Superior temporal gyrus (tissue), 1 donor: ENCODE measurements around the gene RETREG2.

ENCODE experiments used
- DNase-seq: peaks from one replicate; pipeline ENCODE4 v3.0.0-alpha.2; 2016; ENCODE audit errors: extremely low spot score

Gene RETREG2, protein sequence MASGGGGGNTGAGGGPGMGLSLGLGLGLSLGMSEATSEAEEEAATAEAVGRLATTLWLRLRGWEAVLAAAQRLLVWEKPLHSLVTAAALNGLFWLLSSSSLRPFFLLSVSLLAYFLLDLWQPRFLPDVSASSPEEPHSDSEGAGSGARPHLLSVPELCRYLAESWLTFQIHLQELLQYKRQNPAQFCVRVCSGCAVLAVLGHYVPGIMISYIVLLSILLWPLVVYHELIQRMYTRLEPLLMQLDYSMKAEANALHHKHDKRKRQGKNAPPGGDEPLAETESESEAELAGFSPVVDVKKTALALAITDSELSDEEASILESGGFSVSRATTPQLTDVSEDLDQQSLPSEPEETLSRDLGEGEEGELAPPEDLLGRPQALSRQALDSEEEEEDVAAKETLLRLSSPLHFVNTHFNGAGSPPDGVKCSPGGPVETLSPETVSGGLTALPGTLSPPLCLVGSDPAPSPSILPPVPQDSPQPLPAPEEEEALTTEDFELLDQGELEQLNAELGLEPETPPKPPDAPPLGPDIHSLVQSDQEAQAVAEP

DNA sequence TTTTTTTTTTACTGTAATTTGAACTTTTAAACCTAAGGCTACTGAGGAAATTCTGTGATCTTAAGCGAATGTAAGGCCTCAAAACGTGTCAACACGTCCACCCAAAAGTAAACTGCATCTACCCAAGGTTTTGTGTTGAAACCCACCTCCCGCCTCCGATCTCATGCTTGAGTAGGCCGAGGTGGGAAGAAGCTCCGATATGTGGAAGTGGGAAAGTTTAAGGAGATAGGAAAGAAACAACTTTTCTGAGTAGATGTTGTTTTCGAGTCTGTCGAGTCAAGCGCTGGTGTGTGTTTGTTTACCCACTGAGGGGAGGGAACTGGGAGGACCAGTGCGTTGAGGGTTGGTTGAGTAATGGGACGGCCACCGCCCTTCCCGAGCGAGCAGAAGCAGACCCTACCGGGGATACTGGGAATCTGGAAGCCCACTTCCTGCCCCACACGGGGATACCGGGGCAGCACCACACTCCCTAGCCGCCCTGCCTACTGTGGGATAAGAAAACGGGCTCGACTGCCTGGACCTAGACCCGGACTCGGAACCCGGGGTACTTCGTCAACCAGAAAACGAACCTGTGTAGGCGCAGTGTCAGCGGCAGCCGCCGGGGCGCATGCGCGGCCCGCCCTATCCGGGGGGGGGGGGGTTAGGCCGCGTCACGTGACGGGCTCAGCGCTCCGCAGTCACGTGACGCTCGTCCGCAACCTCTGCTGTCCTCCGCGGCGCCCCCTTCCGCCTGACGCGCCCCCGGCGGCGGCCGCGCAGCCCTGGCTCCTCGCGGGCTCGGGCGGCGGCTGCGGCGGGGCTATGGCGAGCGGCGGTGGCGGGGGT, at the start of gene RETREG2:
Gene RETREG2, plus strand, starts transcription at position 724 of the 825 bp plus-strand sequence. Its CDS starts 78 bp downstream, at position 802.
- DNase-seq: peak; percentile 86

DNA sequence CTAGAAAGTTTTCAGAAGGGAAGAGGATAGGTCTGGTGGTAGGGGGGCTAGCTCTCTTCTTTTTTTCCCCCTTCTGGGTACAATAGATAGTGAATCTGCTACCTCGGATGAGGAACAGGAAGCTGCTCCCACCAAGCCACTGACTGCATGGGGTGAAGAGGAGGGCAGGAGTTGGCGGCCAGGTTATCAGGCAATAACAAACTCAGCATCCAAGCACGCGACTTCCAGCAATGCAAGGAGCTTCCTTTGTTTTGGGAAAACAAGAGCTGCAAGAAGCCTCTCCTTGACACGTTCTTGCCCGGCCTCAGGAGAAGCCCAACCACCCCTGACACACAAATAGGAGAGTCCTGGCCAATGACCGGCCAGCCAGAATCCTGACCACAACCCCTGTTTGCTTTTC, 49.7 kb upstream of the RETREG2 start:
- no peak for DNase-seq

DNA sequence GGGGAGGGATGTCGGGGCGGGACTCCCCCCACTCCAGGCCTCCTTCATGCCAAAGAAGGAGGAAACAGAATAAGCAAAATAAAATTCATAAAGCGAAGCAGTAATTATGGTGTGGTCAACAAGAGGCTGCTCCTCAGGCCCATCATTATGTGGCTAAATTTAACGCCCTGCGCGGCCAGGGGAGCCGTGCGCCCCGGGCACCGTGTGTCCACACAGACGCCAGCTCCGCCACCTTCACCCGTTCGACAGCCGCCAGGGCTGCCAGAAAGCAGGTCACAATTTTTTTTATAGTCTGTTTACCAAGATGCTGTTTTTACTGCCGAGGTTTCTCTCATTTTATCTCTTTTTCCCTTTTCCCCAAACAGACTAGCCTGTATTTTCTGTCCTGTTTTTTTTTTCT, 48.5 kb upstream of the RETREG2 start:
- no peak for DNase-seq

DNA sequence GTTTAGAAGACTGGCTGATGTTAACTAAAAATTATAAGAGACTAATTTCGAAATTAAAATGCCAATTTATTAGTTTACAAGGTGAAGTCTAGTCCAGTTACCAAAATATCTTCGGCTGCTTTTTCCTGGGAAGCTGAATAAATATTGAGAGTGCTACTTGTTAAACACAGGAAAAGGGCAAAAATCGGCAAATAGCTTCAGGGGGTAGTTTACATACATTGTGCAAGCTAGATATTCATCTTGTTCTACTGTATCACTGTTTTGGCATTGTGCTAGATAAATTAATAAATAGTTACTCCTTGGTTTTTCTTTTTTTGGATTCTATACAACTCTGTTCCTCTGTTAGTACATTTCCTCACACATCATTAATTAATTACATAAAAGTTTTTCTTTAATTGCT, 46.7 kb upstream of the RETREG2 start:
- DNase-seq: no peak

DNA sequence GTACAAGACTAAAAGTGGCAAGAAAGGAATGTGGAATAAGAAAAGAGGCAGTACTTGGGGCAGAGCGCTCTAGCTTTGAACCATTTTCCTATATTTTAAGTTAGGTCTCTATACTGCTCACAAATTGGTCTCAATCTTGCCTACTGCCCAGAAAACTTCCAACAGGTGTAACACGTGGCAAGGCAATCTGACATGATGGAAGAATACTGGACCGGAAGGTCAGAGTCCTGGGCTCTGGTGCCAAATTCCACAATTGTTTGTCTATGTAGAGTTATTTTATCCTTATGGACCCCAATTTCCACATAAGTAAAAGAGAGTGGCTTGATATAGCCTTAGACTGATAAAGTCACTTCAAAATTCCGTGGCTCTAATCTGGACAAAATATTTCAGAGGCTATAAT, 46.3 kb upstream of the RETREG2 start:
- no peak for DNase-seq

DNA sequence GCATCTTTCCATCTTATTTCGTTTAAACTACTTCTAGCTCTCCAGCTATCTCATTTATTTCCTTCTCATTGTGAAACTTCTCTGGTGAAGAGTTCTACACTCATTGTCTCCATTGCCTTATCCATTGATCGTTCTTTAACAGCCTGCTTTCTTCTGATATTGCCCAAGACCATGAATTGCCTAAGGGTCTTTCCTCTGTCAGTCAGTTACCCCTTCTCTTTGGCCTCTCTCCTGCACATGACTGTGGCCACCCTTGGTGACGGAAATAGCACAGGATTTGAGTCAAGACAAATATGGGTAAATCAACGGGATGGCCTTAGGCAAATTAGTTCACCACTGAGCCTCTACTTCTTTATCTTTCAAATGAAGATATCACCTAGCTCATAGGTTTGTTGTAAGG, 44.1 kb upstream of the RETREG2 start:
- DNase-seq: no peak

DNA sequence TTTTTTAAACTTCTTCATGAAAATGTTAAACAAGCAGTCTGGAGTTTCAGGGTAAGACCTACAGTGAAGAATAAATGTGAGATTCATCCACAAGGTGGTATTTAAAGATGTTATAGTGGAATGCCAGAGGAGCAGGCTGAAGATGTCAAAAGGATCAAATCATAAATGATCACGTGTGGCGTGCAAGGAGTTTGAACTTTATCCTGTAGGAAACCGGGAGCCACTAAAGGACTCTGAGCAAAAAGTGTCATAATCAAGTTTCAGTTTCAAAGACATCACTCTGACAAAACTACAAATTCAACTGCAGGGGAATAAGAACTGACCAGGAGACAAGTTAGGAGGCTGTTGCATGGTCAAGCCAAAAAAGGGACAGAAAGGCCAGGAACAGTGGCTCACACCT, 37.4 kb upstream of the RETREG2 start:
- no peak for DNase-seq

DNA sequence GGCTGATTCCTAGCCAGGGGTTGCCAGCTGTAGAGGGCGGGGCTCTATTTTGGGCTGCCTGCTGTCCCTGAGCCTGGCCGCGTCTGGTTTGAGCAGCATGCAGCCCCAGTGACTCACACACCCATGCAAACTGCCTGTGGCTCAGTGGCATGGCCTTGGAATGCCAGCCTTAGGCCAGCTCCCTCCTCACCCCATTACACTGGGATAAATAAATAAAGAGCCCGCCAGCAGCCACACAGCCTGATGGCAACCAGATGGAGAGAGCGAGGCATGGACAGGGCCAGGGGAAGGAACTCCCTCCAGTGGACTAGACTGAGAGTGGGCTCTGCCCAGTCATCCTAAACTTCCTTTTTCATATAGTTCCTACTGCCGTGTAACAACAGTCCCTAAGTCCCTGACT, 35.7 kb upstream of the RETREG2 start:
- no peak for DNase-seq

DNA sequence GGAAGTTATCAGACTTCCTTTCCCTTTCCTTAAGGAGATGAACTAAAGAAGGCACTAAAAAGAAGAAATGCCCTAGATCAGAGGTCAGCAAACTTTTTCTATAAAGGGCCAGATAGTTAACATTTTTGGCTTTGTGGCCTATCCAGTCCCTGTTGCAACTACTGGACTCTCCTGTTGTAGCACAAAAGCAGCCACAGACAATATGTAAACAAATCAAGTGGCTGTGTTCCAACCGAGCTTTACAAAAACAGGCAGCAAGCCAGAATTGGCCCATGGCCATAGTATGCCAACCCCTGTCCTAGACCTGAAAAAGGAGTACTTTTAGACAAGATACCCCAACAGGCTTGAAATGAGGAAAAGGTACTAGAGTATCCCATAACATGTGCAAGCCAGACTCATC, 28.4 kb upstream of the RETREG2 start:
- no peak for DNase-seq

DNA sequence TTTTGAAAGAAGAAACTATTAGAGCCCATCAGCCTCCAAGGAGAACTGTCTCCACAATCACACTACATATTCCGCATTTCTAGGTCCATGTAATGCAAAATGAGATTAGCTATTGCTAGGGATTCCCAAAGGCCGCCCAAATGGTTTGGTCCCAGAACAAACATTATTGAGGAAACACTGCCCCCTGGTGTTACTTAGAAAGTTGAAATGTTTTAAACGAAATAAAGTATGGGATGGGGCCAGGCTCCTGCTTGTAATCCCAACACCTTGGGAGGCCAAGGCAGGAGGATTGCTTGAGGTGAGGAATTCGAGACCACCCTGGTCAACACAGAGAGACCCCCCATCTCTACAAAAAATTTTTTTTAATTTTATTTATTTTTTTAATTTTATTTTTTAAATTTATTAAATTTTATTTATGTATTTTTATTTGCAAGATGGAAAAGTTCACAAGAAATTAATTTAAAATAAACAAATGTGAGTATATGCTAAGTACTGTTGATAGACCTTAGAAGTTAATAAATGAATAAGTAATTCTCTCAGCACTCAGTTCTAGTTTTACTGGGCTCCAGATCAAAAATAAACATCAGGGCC, 22.9 kb upstream of the RETREG2 start:
- peak; percentile 95 for DNase-seq

DNA sequence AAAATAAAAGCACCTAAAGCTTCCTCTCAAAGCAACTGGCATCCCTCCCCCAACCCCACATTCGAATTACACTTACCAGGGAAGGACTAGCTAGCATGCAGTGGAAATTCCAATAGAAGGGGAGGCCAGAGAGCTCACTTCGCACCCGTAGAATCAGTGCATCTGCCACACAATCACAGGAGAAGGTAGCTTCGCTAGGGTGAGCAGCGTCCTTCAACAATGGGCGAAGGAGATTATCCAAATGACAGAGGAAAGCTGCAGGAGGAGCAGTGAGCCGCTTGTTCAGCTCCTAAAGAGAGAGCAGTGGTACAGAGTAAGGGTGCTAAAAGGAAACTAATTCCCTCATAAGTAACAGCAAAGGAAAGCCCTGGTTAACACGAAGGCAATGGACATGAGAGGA, 20.7 kb upstream of the RETREG2 start:
- no peak for DNase-seq

DNA sequence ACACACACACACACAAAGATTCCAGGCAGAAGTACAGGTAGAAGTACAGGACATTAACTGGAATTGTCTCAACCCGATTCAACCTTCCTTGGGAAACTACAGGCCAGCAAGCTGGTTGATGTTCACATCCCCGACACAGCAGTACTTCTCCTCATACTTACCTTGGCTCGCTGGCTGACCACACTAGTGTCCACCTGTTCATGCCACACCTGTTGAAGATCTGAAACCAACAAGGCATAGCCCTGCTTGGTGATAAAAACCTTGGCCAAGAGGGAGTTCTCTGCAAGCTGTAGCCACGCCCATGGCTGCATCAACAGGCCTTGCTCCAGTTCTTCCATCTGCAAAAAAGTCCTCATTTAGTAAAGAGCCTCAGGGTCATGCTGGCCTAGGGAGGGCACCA, 20.1 kb upstream of the RETREG2 start:
- DNase-seq: no peak

DNA sequence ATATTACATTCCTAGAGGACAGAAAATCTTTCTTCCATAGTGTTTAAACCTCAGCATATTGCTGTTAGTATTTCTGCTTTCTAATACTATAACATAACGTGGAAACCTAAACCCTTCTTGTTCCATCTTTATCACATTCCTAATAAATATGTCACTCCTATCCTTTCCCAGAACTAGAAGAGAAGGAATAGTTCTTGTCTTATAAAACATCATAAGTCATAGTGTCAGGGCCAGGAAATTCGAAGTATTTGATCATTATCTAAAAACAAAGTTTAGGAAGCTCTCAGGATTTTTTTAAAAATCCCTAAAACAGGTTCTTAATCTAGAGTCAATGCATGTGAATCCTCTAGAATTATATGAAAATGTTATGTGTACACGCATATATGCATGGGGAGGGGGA, 19.5 kb upstream of the RETREG2 start:
- DNase-seq: no peak

DNA sequence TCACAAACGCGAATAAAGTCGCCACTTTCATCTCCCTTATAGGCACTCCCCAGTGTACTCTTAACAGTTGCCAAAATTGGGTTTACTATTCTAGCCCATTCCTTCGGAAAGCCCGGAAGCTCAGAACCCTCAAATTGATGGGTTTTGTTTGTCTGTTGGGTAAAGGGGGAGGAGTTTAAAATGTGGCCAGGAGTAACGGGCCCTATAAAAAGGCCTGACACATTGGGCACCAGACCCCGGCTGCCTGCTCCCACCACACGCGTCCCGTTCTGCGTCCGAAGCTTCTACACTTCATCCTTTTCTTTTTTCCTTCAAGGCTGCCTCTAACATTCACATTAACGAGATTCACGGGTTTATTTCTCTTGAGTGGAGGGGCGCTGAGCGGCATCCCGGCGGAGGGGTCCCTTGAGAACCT, 18.3 kb upstream of the RETREG2 start:
- no peak for DNase-seq

DNA sequence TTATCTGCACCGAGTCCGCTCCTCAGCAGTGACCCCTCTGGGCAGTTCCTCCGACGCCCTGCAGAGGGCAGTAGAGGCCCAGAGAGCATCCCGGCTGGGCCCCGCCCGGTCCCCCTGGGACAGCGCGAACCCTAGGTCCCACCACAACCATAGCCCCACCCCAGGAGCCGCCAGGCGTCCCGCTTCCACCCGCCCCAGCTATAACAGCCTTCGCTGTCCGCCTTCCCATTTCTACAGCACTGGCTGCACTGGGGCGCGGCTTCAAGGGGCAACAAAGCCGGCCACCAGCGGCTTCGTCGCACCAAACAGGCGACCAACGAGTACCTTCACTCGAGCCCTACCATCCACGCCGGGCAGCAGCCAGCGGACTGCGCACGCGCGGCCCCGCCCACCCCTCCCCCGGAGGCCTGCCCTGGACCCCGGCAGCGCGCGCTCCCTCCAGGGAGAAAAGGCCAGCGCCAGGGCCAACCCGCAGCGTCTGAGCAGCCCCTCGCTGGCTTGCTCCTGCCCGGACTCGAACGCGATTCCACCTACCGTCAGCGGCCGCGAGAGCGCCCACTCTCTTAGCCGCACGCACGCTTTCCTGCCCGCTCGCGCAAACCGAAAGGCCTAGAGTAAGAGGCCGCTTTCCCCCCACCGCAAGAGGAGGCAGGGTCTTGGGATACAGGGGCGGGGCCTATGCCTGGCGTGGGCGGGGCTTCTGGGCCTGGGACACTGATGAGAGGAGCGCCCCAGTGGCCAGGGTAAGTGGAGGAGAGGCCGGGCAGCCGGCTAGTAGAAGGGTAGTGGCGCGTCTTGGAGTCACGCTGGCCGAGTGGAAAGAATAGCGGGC, 17.7 kb upstream of the RETREG2 start, which contains the start of gene NHEJ1:
Gene NHEJ1, minus strand, starts transcription at position 630 of the 832 bp plus-strand sequence. CDS start 2,453 bp downstream, outside the sequence.
- peak; percentile 91 for DNase-seq

DNA sequence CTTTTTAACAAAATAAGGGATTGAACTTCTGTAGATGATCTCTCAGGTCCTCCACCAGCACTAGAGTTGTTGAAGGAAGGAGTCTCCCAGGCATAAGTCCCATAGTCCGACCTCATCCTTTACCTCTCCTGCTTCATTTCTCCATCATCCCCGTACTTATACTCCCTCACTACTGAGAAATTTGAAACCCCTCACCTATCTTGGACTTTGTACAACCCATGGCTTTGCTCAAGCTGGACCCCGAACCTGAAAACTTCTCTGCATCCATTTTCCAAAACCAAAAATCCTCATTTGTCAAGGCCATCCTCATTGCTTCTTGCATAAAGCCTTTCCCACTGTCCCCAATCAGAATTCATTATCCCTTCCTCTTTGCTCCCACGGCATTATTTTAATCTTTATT, 17.0 kb upstream of the RETREG2 start:
- DNase-seq: no peak

DNA sequence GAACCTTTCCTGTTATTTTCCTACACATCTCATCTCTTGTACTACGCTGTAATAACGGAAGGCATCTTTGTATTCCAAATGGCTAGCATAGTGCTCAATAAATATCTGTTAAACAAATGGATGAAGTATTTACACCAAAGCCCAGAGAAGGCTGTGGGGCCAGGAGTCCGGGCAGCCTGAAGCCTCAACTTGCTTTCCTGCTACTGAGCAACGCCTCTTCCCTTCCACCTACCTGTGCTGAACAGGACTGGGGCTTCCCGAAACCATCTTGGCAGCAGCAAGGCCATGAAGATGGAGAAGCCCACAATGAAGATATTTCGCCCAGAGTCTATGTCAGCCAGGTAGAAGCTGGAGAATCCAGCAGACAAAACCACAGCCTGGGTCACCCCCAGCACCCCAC, 14.9 kb upstream of the RETREG2 start:
- DNase-seq: no peak

DNA sequence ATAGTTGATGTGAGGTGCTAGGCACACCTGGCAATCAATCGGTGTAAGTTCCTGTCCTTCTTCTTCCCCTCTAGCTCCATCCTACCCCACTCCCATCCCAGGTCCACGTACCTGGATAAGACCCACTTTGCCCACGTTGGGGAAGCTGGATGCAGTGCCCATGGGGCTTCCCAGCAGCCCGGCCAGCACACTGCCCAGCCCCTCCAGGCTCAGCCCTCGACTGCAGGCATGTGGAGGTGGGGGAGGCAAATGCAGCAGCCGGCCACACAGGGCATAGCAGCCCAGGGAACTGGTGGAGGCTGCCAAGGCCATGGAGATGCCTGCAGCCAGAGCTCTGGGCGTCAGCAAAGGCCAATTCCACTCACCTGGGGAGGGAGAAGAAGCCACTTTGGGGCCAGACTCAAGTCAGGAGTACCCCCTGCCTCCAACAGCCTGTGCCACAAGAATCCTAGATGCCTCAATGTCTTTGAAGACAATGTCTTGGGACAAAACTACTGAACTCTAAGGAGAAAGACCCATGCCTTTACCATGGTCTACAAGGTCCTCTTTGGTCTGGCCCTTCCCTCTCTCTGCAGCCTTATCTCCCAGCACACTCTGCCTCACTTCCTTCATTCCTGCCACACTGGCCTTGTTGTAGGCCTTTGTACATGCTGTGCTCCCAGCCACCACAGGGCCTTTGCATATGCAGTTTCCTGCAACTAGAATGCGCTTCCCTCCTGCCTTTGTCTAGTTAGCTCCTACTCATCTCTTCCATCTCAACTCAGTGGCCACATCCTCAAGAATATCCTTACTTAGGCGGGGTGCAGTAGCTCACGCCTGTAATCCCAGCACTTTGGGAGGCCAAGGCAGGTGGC, 12.8 kb upstream of the RETREG2 start:
- DNase-seq: no peak

DNA sequence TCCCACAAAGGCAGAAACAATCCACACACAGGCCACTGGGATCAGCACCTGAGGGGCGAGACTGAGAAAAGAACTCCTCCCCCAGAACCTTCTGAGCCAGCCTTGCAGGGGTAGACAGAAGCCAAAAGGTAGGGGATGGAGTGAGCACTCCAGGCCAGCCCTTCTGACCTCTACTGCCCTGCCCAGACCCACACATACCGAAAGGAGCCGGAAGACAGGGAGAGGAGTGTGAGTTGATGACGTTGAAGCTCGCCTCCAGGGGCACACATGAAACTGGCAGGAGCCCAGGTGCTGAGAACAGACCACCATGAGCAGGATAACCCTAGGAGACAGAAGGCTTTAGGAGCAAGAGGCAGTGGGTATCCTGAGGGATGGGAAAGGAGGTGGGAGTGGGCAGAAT, 10.1 kb upstream of the RETREG2 start:
- DNase-seq: no peak

DNA sequence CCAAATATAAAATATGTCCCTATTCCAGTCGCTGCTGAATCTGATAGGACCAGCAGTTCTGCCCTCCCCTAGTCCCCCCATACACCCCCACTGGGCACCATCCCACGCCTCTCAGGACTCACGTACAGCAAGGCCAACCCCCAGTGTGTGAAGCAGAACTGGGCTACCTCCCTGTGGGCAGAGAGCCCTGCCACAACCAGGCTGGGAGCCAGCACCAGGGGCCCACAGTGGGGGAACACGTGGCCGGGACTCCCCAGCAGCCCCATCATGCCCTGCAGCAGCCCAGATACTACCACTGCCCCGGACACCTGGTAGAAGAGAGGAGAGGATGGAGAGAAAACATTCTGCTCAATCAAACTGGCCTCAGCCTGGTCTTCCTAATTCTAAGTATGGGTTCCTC, 9.5 kb upstream of the RETREG2 start:
- no peak for DNase-seq
